Uterus (tissue), 2 donors: Measurements from ENCODE around the gene TPST2.

Experiments used
- POLR2A ChIP-seq, 2 donors: fragments of 450-650 bp; IDR thresholded peaks; one replicate each; pipeline ENCODE4 v1.6.1; 2016; ENCODE audit warnings: antibody characterized with exemption in 2 of 2, mild to moderate bottlenecking in 1 of 2, moderate library complexity in 1 of 2
- TF ChIP-seq, protein P1 (sequence below), 4 experiments: fragments of 200-600 bp in 2 of 4; fragments of 450-650 bp in 2 of 4; sonication (generic) in 2 of 4; IDR thresholded peaks; one replicate each; pipeline ENCODE4 v1.5.1; 2016 to 2019; ENCODE audit warnings: antibody characterized with exemption in 4 of 4, mild to moderate bottlenecking in 2 of 4, moderate library complexity in 1 of 4

DNA sequence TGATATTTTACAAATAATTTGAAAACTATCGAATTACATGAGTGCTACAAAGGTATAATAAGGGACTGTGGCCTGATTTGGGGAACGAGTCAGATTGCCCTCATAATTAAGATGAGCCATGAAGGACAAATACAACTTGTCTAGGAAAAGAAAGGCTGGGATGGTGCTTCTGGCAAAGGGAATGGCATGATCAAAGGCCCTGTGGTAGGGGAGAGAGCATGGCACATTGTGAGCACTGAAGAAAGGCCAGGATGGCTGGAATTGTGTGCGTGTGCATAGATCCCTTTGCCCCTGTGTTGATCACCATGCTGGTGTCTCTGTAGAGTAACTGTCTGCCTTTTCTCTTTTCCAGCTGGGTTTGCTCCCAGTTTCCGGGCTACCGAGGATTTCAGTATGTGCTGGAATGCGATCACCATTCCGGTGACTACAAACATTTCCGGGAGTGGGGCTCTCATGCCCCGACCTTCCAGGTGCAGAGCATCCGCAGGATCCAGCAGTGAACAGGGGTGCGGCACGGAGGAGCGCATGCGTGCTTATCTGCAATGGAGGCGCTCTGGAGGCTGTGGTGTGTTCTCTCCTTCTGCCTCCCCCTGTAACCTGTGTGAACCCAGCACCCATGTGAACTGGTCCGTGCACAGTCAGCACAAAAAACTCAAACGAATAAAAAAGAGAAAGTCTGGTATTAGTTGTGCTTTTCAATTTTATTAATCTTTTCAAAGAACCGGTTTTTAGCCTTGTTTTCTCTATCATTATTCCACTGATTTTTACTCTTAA is 40.2 kb upstream of the TPST2 start:
- TF ChIP-seq, protein P1, sequence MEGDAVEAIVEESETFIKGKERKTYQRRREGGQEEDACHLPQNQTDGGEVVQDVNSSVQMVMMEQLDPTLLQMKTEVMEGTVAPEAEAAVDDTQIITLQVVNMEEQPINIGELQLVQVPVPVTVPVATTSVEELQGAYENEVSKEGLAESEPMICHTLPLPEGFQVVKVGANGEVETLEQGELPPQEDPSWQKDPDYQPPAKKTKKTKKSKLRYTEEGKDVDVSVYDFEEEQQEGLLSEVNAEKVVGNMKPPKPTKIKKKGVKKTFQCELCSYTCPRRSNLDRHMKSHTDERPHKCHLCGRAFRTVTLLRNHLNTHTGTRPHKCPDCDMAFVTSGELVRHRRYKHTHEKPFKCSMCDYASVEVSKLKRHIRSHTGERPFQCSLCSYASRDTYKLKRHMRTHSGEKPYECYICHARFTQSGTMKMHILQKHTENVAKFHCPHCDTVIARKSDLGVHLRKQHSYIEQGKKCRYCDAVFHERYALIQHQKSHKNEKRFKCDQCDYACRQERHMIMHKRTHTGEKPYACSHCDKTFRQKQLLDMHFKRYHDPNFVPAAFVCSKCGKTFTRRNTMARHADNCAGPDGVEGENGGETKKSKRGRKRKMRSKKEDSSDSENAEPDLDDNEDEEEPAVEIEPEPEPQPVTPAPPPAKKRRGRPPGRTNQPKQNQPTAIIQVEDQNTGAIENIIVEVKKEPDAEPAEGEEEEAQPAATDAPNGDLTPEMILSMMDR (IDR thresholded peaks at IDR 0.05) = no peak
- TF ChIP-seq POLR2A (IDR thresholded peaks at IDR 0.05) = no peak
